Breast epithelium (tissue), 4 donors: ENCODE measurements around the gene PLXNA4. TPM values are rescaled to one million over a fixed set of nuclear protein-coding genes. Genes with fewer than 3 reads are reported as not detected.

Source experiments
- DNase-seq, 2 donors: peaks; one replicate each; pipeline ENCODE4 v3.0.0-alpha.2; 2019; ENCODE audit warnings: low spot score in 2 of 2
- H3K27ac ChIP-seq, 2 donors: fragments of 200-600 bp; sonication (generic) in 1 of 2; one replicate each; pipeline ENCODE4 v1.5.1; 2016 to 2019; ENCODE audit warnings: mild to moderate bottlenecking in 1 of 2
- H3K27me3 ChIP-seq, 2 donors: fragments of 200-600 bp; sonication (generic) in 1 of 2; one replicate each; pipeline versions ENCODE4 v1.5.1 to v1.6.0; 2017 to 2019; ENCODE audit warnings: control low read depth in 1 of 2, mild to moderate bottlenecking in 1 of 2
- H3K36me3 ChIP-seq: fragments of 200-600 bp; one replicate; pipeline ENCODE4 v1.5.1; 2019
- H3K4me1 ChIP-seq, 2 donors: fragments of 200-600 bp; sonication (generic); one replicate each; pipeline ENCODE4 v1.5.1; 2016 to 2019; ENCODE audit warnings: control low read depth in 1 of 2
- H3K4me3 ChIP-seq, 3 donors: fragments of 200-600 bp; sonication (generic); 1 replicate in 2 of 3; 2 replicates in 1 of 3; pipeline ENCODE4 v1.5.1; 2016 to 2019; ENCODE audit warnings: mild to moderate bottlenecking in 3 of 3, moderate library complexity in 2 of 3
- H3K9me3 ChIP-seq, 2 donors: fragments of 200-600 bp; sonication (generic) in 1 of 2; one replicate each; pipeline ENCODE4 v1.5.1; 2016 to 2019; ENCODE audit warnings: control low read depth in 1 of 2
- POLR2A ChIP-seq: fragments of 450-650 bp; IDR thresholded peaks from one replicate; pipeline ENCODE4 v1.6.1; 2016; ENCODE audit warnings: antibody characterized with exemption, mild to moderate bottlenecking, moderate library complexity
- POLR2AphosphoS5 ChIP-seq, 3 donors: sonication (generic); formaldehyde crosslinking; IDR thresholded peaks; one replicate each; pipeline ENCODE4 v1.6.1; 2017; ENCODE audit warnings: antibody characterized with exemption in 3 of 3
- intact Hi-C: fragments of 100-400 bp; cut with DNase I; formaldehyde crosslinking; loops from one replicate; pipeline ENCODE4 v1.15.1; 2023; ENCODE audit warnings: low total_unique reads
- total RNA-seq, 3 donors: library from RNA; depleted of rRNA; stranded (reverse); fragments of >200 nt; gene quantifications; one replicate each; pipeline ENCODE4 v1.1.0, GENCODE V29; 2016
- TF ChIP-seq, protein P1 (sequence below), 3 donors: fragments of 450-650 bp; IDR thresholded peaks; one replicate each; pipeline ENCODE4 v1.5.1; 2016 to 2017; ENCODE audit warnings: antibody characterized with exemption in 3 of 3, mild to moderate bottlenecking in 3 of 3, moderate library complexity in 3 of 3

Gene PLXNA4
- total RNA-seq, 3 donors from 2014 or later: 7.2 to 32.5 (median 26.2) TPM

DNA sequence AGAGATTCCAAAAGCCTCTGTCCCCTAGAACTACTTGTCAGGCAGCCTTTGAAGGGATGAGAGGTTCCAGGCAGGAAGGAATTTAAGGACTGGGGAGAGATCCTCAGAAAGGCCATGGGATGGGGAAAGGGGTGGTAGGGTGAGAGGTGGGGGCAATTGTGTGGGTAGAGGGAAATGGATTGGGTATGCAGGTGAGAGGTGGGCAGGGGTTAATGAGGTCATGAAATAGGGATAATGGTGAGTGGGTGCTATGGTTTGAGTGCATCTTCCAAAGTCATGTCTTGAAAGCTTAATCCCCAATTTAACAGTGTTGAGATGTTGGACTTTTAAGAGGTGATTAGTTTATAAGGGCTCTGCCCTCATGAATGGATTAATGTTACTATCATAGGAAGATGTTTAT is 383.5 kb downstream of the PLXNA4 start:
- Histone ChIP-seq H3K27me3 (no peaks in the 10 kb centered on the region), H3K36me3 (no peaks in the 10 kb centered on the region), H3K4me1 (no peaks in the 10 kb centered on the region), H3K4me3 (no peak overlapping the region), H3K9me3 (peaks cover 4 to 8% of the 10 kb centered on the region in 2 donors), H3K27ac (no peak overlapping the region)
- TF ChIP-seq POLR2AphosphoS5 (IDR thresholded peaks at IDR 0.05): no peak
- TF ChIP-seq POLR2A: no peak
- TF ChIP-seq, protein P1, sequence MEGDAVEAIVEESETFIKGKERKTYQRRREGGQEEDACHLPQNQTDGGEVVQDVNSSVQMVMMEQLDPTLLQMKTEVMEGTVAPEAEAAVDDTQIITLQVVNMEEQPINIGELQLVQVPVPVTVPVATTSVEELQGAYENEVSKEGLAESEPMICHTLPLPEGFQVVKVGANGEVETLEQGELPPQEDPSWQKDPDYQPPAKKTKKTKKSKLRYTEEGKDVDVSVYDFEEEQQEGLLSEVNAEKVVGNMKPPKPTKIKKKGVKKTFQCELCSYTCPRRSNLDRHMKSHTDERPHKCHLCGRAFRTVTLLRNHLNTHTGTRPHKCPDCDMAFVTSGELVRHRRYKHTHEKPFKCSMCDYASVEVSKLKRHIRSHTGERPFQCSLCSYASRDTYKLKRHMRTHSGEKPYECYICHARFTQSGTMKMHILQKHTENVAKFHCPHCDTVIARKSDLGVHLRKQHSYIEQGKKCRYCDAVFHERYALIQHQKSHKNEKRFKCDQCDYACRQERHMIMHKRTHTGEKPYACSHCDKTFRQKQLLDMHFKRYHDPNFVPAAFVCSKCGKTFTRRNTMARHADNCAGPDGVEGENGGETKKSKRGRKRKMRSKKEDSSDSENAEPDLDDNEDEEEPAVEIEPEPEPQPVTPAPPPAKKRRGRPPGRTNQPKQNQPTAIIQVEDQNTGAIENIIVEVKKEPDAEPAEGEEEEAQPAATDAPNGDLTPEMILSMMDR (IDR thresholded peaks at IDR 0.05): no peak
- intact Hi-C loops: loop anchor here (1.0 kb wide), 1 partner anchor 16 kb away; no protein-coding TSS in a partner anchor
- DNase-seq: no peak

DNA sequence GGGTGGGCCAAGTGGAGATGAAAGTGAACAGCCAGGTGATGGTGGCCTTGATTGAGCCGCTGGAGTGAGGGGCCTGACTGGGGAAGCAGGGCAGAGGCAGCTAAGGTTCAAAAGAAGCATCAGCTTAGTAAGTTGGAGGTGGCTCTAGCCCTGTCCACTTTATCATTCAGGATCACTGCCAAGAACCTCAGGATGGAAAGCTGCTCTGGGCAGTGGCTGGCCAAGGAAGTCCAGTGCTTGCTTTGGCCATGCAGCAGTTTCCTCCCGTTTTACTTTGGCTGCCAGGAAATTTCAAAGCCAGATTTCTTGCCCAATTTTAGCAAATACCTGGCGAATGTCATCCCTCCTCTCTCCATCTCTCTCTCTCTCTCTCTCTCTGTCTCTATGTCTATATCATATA is 384.9 kb downstream of the PLXNA4 start:
- H3K27ac ChIP-seq: no peak overlapping the region
- TF ChIP-seq, protein P1 (IDR thresholded peaks at IDR 0.05): no peak
- TF ChIP-seq POLR2AphosphoS5 (IDR thresholded peaks at IDR 0.05): no peak
- no peak for TF ChIP-seq POLR2A
- no peaks in the 10 kb centered on the region for H3K4me1 ChIP-seq
- H3K4me3 ChIP-seq: no peak overlapping the region
- intact Hi-C loops: no loop called here
- H3K36me3 ChIP-seq: no peaks in the 10 kb centered on the region
- H3K27me3 ChIP-seq: no peaks in the 10 kb centered on the region
- no peak for DNase-seq
- peaks cover 16 to 17% of the 10 kb centered on the region in 2 donors for H3K9me3 ChIP-seq

DNA sequence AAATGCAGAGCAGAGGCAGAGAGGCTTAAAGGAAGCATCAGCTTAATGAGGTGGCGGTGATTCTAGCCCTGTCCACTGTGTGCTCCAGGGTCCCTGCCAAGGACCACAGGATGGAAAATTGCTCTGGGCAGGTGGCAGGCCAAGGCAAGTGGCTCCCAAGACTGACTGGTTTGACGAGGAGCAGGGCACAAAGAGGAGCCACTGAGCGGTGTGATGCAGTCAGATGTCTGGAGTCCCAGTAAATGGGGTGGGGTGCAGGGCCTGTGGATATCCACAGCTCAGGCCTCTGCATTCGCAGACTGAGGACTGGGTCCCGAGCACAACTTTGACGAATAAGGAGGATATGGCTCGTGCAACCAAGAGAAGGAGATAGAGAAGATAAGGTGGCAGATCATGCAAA is 385.6 kb downstream of the PLXNA4 start:
- Histone ChIP-seq H3K27ac (no peak overlapping the region), H3K27me3 (no peaks in the 10 kb centered on the region), H3K4me3 (no peak overlapping the region), H3K4me1 (no peaks in the 10 kb centered on the region), H3K36me3 (no peaks in the 10 kb centered on the region), H3K9me3 (peaks cover 20 to 21% of the 10 kb centered on the region in 2 donors)
- intact Hi-C loops: no loop called here
- TF ChIP-seq, protein P1 (IDR thresholded peaks at IDR 0.05): no peak
- TF ChIP-seq POLR2A: no peak
- TF ChIP-seq POLR2AphosphoS5 (IDR thresholded peaks at IDR 0.05): no peak
- DNase-seq: no peak

DNA sequence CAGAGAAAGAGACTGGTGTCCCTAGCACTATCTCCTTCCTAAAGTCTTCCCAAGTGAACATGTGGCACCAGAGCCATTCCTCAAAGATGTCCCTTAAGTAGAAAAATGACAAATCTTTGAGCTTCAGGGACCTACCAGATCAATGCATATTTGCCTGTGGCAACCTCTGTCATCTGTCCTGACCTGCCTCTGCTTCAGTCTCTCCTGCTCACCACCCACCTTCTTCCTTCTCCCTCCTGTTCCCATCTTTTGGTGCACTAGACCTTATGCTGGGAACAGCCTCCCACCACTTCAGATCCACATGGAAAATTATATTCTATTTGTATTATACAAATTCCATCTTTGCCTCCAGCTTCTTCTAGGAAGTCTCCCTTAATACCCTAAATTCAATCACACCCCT is 386.4 kb downstream of the PLXNA4 start:
- TF ChIP-seq POLR2AphosphoS5 (IDR thresholded peaks at IDR 0.05) (no peak), POLR2A (no peak)
- TF ChIP-seq, protein P1 (IDR thresholded peaks at IDR 0.05): no peak
- Histone ChIP-seq H3K27me3 (no peaks in the 10 kb centered on the region), H3K27ac (no peak overlapping the region), H3K4me1 (no peaks in the 10 kb centered on the region), H3K9me3 (peaks cover 20 to 21% of the 10 kb centered on the region in 2 donors), H3K36me3 (no peaks in the 10 kb centered on the region), H3K4me3 (no peak overlapping the region)
- intact Hi-C loops: no loop called here
- DNase-seq: no peak

DNA sequence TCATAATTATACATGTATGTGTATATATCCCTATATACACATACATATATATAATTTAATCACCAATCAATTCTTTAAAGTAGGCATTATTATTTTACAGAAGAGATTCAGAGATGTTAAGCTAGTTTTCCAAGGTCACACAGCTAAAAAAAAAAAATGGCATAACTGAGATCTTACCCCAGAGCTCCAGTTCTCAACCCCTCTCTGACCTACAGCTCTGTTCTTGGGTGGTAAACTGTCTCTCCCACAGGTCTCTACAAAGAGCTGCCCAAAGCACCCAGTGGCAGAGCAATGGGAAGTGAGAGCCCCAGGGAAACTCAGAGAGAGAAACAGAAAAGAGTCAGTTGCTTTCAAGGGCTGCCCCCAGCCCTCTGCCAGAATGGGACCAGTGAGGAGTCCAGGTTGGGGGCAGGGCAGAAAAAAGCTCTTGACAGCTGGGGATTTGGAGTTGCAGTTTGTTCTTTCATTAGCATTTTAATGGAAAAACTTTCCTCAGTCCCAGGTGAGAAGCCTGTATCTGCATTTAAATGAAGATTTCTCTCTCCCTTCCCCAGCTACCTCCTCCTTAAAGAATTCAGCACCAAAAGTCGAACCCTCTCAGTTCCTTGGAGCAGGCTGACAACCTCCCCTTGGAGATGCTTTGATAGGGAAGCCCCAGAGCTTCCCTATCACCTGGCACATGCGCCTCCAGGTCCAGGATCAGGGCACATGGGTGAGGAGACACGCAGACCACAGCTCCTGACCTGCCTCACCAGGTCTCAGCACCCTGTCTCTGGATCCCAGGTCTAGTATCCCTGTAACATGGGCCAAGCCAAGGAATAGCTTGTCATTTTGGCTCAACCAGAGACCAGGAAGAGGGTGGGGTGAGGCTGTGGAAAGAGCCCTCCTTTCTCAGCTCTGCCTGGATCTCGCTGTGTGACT is 388.1 kb downstream of the PLXNA4 start:
- no peaks in the 10 kb centered on the region for H3K27me3 ChIP-seq
- H3K27ac ChIP-seq: no peak overlapping the region
- no peak overlapping the region for H3K4me3 ChIP-seq
- TF ChIP-seq, protein P1 (IDR thresholded peaks at IDR 0.05): no peak
- TF ChIP-seq POLR2AphosphoS5 (IDR thresholded peaks at IDR 0.05) (no peak), POLR2A (no peak)
- no peaks in the 10 kb centered on the region for H3K36me3 ChIP-seq
- no peak for DNase-seq
- H3K9me3 ChIP-seq: peaks cover 20 to 21% of the 10 kb centered on the region in 2 donors
- intact Hi-C loops: no loop called here
- H3K4me1 ChIP-seq: no peaks in the 10 kb centered on the region
